OCI-LY3 (cell line): ENCODE measurements around the gene SCYL3.

ENCODE experiments used
- EZH2phosphoT487 ChIP-seq: fragments of 200-600 bp; shearing (Covaris generic); IDR thresholded peaks from 2 replicates; pipeline ENCODE4 v1.6.1; 2018; ENCODE audit warnings: antibody characterized with exemption, mixed run types, low read depth
- TF ChIP-seq, protein P1 (sequence below): fragments of 200-600, 300-600 bp; sonication (generic); IDR thresholded peaks from 2 replicates; pipeline ENCODE4 v1.5.1; 2014; ENCODE audit warnings: antibody characterized with exemption, low read length, low read depth

DNA sequence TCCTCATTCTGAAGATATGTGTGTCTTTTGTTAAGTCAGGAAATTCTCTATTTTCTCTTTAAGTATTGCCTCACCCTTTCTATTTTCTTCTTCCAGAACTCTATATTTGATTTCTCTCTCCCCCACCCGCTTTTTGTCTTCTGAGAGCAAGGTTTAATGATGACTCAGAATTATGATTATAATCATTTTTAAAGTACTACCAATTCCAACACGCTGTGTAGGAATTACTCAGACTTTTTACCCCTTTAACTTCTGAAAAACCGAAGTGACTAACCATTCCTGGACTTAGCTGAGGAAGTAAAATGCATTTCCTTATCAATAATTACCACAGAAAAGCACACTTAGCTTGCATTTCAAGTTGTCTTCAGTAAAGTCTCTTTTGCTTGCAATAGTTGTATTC lies 20.8 kb upstream of the SCYL3 start:
- TF ChIP-seq, protein P1, sequence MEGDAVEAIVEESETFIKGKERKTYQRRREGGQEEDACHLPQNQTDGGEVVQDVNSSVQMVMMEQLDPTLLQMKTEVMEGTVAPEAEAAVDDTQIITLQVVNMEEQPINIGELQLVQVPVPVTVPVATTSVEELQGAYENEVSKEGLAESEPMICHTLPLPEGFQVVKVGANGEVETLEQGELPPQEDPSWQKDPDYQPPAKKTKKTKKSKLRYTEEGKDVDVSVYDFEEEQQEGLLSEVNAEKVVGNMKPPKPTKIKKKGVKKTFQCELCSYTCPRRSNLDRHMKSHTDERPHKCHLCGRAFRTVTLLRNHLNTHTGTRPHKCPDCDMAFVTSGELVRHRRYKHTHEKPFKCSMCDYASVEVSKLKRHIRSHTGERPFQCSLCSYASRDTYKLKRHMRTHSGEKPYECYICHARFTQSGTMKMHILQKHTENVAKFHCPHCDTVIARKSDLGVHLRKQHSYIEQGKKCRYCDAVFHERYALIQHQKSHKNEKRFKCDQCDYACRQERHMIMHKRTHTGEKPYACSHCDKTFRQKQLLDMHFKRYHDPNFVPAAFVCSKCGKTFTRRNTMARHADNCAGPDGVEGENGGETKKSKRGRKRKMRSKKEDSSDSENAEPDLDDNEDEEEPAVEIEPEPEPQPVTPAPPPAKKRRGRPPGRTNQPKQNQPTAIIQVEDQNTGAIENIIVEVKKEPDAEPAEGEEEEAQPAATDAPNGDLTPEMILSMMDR: no peak
- no peak for TF ChIP-seq EZH2phosphoT487
